Measurements from ENCODE around the gene UBAC2. TPM values are rescaled to one million over a fixed set of nuclear protein-coding genes. Genes with fewer than 3 reads are reported as not detected.

Gene UBAC2
- polyA plus RNA-seq, 3 donors, result 59.6 to 113 (median 96.7) TPM

DNA sequence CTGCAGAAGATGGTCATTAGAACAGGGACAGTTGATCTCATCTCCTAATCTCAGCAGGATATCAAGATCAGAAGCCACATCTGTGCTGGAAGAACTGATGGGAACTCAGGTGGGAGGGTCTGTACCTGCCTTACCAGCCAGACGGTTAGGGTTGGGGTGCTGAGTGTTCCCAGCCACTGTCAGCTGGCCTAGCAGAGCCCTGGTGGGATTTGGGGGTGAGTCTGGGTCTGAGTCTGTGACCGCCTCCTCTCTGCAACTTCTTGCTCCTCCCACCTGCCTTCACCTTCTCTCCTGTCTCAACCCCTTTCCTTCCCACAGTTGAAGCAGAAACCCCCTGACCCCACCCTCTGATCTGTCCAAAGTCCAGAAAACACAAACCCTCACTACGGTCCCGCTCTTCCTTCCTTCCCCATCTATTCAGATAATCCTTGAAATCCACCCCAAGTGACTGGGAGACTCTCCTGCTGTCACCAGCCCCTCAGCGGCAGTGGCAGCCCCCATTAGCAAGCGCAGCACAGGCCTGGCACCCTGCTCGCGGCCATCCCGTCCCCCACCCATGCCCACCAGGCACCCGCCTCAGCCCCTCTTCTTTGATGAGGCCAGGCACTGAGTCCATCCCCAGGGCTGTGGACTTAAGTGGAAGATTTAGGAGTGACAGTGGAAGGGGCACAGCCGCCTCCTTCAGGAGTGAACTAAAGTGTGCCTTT lies 198.4 kb downstream of the UBAC2 start:
- Histone ChIP-seq H3K9ac (ENCODE audit: insufficient read depth, low read length, poor library complexity, severe bottlenecking) (no peak overlapping the region), H3K79me2 (ENCODE audit: insufficient read depth, low read length) (no peaks in the 10 kb centered on the region), H2AFZ (ENCODE audit: insufficient read depth, low read depth, low read length, poor library complexity, severe bottlenecking) (no peak overlapping the region), H3K4me2 (replicated peaks; ENCODE audit: extremely low read depth, low read length, poor library complexity, severe bottlenecking) (no peak overlapping the region), H3K4me1 (ENCODE audit: control insufficient read depth in 1 of 2, insufficient read depth in 2 of 2, low read length in 2 of 2) (no peaks in the 10 kb centered on the region), H3K27me3 (ENCODE audit: control insufficient read depth in 2 of 2, insufficient read depth in 2 of 2, low read length in 2 of 2) (no peaks in the 10 kb centered on the region), H4K20me1 (ENCODE audit: insufficient read depth, low read length) (no peaks in the 10 kb centered on the region), H3K36me3 (replicated peaks in 1 of 2; ENCODE audit: control insufficient read depth in 1 of 2, insufficient read depth in 2 of 2, low read length in 2 of 2) (no peaks in the 10 kb centered on the region), H3K27ac (ENCODE audit: low read depth in 1 of 2, low read length in 2 of 2) (no peak overlapping the region), H3K4me3 (replicated peaks in 1 of 3; ENCODE audit: low read depth in 2 of 3, low read length in 3 of 3) (no peak overlapping the region), H3K9me3 (replicated peaks in 1 of 2; ENCODE audit: control insufficient read depth in 1 of 2, insufficient read depth in 1 of 2, low read length in 2 of 2) (no peaks in the 10 kb centered on the region)
- TF ChIP-seq, protein P1, sequence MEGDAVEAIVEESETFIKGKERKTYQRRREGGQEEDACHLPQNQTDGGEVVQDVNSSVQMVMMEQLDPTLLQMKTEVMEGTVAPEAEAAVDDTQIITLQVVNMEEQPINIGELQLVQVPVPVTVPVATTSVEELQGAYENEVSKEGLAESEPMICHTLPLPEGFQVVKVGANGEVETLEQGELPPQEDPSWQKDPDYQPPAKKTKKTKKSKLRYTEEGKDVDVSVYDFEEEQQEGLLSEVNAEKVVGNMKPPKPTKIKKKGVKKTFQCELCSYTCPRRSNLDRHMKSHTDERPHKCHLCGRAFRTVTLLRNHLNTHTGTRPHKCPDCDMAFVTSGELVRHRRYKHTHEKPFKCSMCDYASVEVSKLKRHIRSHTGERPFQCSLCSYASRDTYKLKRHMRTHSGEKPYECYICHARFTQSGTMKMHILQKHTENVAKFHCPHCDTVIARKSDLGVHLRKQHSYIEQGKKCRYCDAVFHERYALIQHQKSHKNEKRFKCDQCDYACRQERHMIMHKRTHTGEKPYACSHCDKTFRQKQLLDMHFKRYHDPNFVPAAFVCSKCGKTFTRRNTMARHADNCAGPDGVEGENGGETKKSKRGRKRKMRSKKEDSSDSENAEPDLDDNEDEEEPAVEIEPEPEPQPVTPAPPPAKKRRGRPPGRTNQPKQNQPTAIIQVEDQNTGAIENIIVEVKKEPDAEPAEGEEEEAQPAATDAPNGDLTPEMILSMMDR (IDR thresholded peaks at IDR 0.05), result no peak
- H3K4me1 Mint-ChIP-seq, result peaks cover 6% of the 10 kb centered on the region
- peaks cover 0 to 2% (median 0%) of the 10 kb centered on the region in 7 donors for H3K9me3 Mint-ChIP-seq
- 97% methylated on average over 4 of the region's 11 CpGs for WGBS (ENCODE audit: insufficient coverage)
- H3K27me3 Mint-ChIP-seq (ENCODE audit: low read depth in 3 of 3), result peaks cover 0 to 16% (median 10%) of the 10 kb centered on the region in 3 donors
- DNase-seq, result no peak
- intact Hi-C loops (cut with micrococcal nuclease), result no loop called here
- no peak overlapping the region for H3K4me3 Mint-ChIP-seq
- H3K27ac Mint-ChIP-seq, result no peak overlapping the region
- H3K36me3 Mint-ChIP-seq, result peaks cover 0 to under 1% of the 10 kb centered on the region in 2 donors

DNA sequence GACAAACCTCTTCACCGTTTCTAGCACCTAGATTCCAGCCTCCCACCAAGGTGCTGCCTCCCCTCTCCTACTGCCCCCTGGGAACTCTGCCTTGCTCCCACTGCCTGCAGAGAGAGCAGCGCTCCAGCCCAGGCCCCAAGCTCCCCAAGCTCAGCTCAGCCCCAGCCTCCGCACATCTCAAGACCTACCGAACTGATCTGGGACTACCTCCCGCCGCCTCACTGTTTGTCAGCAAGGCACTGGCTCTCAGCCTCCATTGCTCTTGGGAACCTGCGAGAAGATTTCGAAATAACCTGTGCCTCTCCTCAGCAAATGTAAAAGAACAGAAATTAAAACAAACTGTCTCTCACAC lies 198.9 kb downstream of the UBAC2 start:
- Histone ChIP-seq H3K9ac (ENCODE audit: insufficient read depth, low read length, poor library complexity, severe bottlenecking) (no peak overlapping the region), H3K4me2 (replicated peaks; ENCODE audit: extremely low read depth, low read length, poor library complexity, severe bottlenecking) (no peak overlapping the region), H3K9me3 (replicated peaks in 1 of 2; ENCODE audit: control insufficient read depth in 1 of 2, insufficient read depth in 1 of 2, low read length in 2 of 2) (no peaks in the 10 kb centered on the region), H3K27me3 (ENCODE audit: control insufficient read depth in 2 of 2, insufficient read depth in 2 of 2, low read length in 2 of 2) (no peaks in the 10 kb centered on the region), H3K79me2 (ENCODE audit: insufficient read depth, low read length) (no peaks in the 10 kb centered on the region), H4K20me1 (ENCODE audit: insufficient read depth, low read length) (no peaks in the 10 kb centered on the region), H3K36me3 (replicated peaks in 1 of 2; ENCODE audit: control insufficient read depth in 1 of 2, insufficient read depth in 2 of 2, low read length in 2 of 2) (no peaks in the 10 kb centered on the region), H3K4me1 (ENCODE audit: control insufficient read depth in 1 of 2, insufficient read depth in 2 of 2, low read length in 2 of 2) (no peaks in the 10 kb centered on the region), H3K4me3 (replicated peaks in 1 of 3; ENCODE audit: low read depth in 2 of 3, low read length in 3 of 3) (no peak overlapping the region), H2AFZ (ENCODE audit: insufficient read depth, low read depth, low read length, poor library complexity, severe bottlenecking) (no peak overlapping the region), H3K27ac (ENCODE audit: low read depth in 1 of 2, low read length in 2 of 2) (no peak overlapping the region)
- no peak for DNase-seq
- whole genome bisulfite sequencing (ENCODE audit: insufficient coverage), result 93% methylated on average over 6 of the region's 8 CpGs
- Mint-ChIP-seq H3K9me3 (peaks cover 0 to 2% (median 0%) of the 10 kb centered on the region in 7 donors), H3K4me3 (peak overlapping the region; percentile 31 to 62), H3K4me1 (peaks cover 6% of the 10 kb centered on the region), H3K27me3 (ENCODE audit: low read depth in 3 of 3) (peaks cover 0 to 14% (median 10%) of the 10 kb centered on the region in 3 donors), H3K36me3 (peaks cover 0 to 2% of the 10 kb centered on the region in 2 donors), H3K27ac (peak overlapping the region in 2 of 7 donors; percentile 3 to 37)
- TF ChIP-seq, protein P1 (IDR thresholded peaks at IDR 0.05), result no peak
- intact Hi-C loops (cut with micrococcal nuclease), result no loop called here

All from CD14-positive monocyte (primary cell).